Suprapubic skin (tissue), 4 donors: ENCODE data around the gene LYAR. TPM values are rescaled to one million over a fixed set of nuclear protein-coding genes. Genes with fewer than 3 reads are reported as not detected.

Experiments used
- DNase-seq, 2 donors: peaks; one replicate each; pipeline ENCODE4 v3.0.0-alpha.2; 2019; ENCODE audit warnings: low spot score in 2 of 2
- H3K27ac ChIP-seq: fragments of 200-600 bp; sonication (generic); one replicate; pipeline ENCODE4 v1.5.1; 2019
- H3K27me3 ChIP-seq: fragments of 200-600 bp; sonication (generic); one replicate; pipeline ENCODE4 v1.5.1; 2019
- H3K36me3 ChIP-seq: fragments of 200-600 bp; sonication (generic); one replicate; pipeline ENCODE4 v1.5.1; 2019
- H3K4me1 ChIP-seq: fragments of 200-600 bp; sonication (generic); one replicate; pipeline ENCODE4 v1.5.1; 2019
- H3K4me3 ChIP-seq: fragments of 200-600 bp; sonication (generic); one replicate; pipeline ENCODE4 v1.5.1; 2019; ENCODE audit warnings: mild to moderate bottlenecking
- H3K9me3 ChIP-seq: fragments of 200-600 bp; sonication (generic); one replicate; pipeline ENCODE4 v1.5.1; 2019
- EP300 ChIP-seq: sonication (generic); formaldehyde crosslinking; IDR thresholded peaks from one replicate; pipeline ENCODE4 v1.6.1; 2017; ENCODE audit warnings: antibody characterized with exemption
- POLR2A ChIP-seq, 2 donors: fragments of 450-650 bp; IDR thresholded peaks; one replicate each; pipeline ENCODE4 v1.6.1; 2017; ENCODE audit warnings: antibody characterized with exemption in 2 of 2, mild to moderate bottlenecking in 2 of 2, moderate library complexity in 2 of 2
- POLR2AphosphoS5 ChIP-seq, 3 donors: sonication (generic); formaldehyde crosslinking; IDR thresholded peaks; one replicate each; pipeline ENCODE4 v1.6.1; 2017; ENCODE audit warnings: antibody characterized with exemption in 3 of 3
- WGBS: methylation state at CpG from one replicate; pipeline ENCODE4 v1.1.5; 2018; 5-methylcytosine and 5-hydroxymethylcytosine counted together
- total RNA-seq, 4 donors: library from RNA; depleted of rRNA; stranded (reverse); fragments of >200 nt; gene quantifications; one replicate each; pipeline ENCODE4 v1.1.0, GENCODE V29; 2016
- TF ChIP-seq, protein P1 (sequence below), 2 donors: fragments of 200-600 bp in 1 of 2; fragments of 450-650 bp in 1 of 2; sonication (generic) in 1 of 2; IDR thresholded peaks; one replicate each; pipeline ENCODE4 v1.5.1; 2016 to 2019; ENCODE audit warnings: antibody characterized with exemption in 2 of 2, mild to moderate bottlenecking in 1 of 2, moderate library complexity in 1 of 2

Gene LYAR
- total RNA-seq, 4 donors from 2014 or later = 7.9 to 12.8 (median 10.7) TPM

DNA sequence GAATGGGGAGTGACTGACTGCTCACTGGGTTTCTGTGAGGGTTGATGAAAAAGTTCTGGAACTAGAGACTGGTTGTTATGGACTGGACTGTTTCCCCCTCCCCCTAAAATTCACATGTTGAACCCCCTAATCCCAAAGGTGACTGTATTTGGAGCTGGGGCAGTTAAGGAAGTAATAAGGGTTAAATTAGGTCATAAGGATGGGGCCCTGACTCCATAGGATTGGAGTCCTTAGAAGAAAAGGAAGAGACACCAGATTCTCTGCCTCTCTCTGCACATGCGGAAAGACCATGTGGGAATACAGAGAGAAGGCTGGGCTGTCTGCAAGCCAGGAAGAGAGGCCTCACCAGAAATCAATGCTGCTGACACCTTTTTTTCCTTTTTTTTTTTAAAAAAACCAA, 38.3 kb upstream of the LYAR start:
- H3K36me3 ChIP-seq = no peaks in the 10 kb centered on the region
- no peaks in the 10 kb centered on the region for H3K4me1 ChIP-seq
- no peak for DNase-seq
- no peaks in the 10 kb centered on the region for H3K9me3 ChIP-seq
- H3K27me3 ChIP-seq = no peaks in the 10 kb centered on the region
- WGBS = 90% methylated on average over 1 of the region's 1 CpG
- H3K27ac ChIP-seq = no peak overlapping the region
- no peak overlapping the region for H3K4me3 ChIP-seq
- no peak for TF ChIP-seq EP300

DNA sequence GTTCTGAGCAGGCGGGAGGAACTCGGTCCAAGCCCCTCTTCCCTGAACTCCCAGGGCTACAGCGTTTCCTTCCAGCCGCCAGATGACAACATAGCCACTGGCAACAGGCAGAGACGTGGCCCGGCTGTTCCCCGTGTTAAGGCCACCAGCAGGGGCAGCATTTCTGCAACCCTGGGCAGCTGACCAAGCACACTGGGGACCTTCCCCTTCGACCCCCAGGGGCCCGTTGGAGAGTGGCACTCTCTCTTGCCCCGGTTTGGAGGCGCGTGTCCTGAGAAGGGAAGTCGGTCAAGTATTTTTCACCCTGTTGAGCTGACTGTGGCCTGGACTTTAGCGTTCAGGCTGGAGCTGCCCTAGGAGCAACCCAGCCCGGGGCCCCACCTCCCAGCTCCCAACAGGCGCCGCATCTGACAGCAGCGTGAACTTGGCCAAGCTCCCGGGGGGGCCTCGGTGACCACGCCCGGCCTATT, 37.7 kb upstream of the LYAR start:
- TF ChIP-seq EP300 = no peak
- no peak for TF ChIP-seq POLR2A (IDR thresholded peaks at IDR 0.05)
- TF ChIP-seq POLR2AphosphoS5 (IDR thresholded peaks at IDR 0.05) = no peak
- TF ChIP-seq, protein P1, sequence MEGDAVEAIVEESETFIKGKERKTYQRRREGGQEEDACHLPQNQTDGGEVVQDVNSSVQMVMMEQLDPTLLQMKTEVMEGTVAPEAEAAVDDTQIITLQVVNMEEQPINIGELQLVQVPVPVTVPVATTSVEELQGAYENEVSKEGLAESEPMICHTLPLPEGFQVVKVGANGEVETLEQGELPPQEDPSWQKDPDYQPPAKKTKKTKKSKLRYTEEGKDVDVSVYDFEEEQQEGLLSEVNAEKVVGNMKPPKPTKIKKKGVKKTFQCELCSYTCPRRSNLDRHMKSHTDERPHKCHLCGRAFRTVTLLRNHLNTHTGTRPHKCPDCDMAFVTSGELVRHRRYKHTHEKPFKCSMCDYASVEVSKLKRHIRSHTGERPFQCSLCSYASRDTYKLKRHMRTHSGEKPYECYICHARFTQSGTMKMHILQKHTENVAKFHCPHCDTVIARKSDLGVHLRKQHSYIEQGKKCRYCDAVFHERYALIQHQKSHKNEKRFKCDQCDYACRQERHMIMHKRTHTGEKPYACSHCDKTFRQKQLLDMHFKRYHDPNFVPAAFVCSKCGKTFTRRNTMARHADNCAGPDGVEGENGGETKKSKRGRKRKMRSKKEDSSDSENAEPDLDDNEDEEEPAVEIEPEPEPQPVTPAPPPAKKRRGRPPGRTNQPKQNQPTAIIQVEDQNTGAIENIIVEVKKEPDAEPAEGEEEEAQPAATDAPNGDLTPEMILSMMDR (IDR thresholded peaks at IDR 0.05) = no peak
- DNase-seq = peak in 1 of 2 donors; percentile 75
- Histone ChIP-seq H3K27ac (no peak overlapping the region), H3K9me3 (no peaks in the 10 kb centered on the region), H3K4me1 (no peaks in the 10 kb centered on the region), H3K36me3 (no peaks in the 10 kb centered on the region), H3K27me3 (no peaks in the 10 kb centered on the region), H3K4me3 (no peak overlapping the region)
- WGBS = 49% methylated on average over 14 of the region's 22 CpGs

DNA sequence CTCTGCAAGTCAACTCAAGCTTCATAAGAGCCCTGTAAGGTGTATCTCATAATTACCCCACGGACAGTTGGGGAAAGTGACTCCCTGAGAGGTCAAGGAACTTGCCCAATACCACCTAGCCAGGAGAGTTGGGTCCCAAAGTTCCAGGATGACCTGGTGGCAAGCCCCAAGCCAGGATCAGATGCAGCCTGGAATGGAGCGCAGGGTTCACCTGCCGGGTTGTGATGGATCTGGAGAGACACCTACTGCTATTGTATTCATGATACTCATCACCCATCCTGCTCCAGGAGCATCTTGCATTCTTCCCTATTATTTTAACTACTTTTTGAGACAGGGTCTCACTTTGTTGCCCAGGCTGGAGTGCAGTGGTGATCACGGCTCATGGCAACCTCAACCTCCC, 36.2 kb upstream of the LYAR start:
- peak in 1 of 2 donors; percentile 50 for DNase-seq
- Histone ChIP-seq H3K27me3 (no peaks in the 10 kb centered on the region), H3K4me3 (no peak overlapping the region), H3K27ac (no peak overlapping the region), H3K4me1 (no peaks in the 10 kb centered on the region), H3K9me3 (no peaks in the 10 kb centered on the region), H3K36me3 (peaks cover 12% of the 10 kb centered on the region)
- no peak for TF ChIP-seq POLR2A (IDR thresholded peaks at IDR 0.05)
- TF ChIP-seq, protein P1 (IDR thresholded peaks at IDR 0.05) = no peak
- TF ChIP-seq EP300 = no peak
- TF ChIP-seq POLR2AphosphoS5 (IDR thresholded peaks at IDR 0.05) = no peak
- WGBS = 88% methylated on average over 4 of the region's 4 CpGs

- H3K27ac ChIP-seq = no peak overlapping the region
- H3K36me3 ChIP-seq = peaks cover 21% of the 10 kb centered on the region
- H3K4me3 ChIP-seq = no peak overlapping the region
- 93% methylated on average over 5 of the region's 5 CpGs for WGBS
- no peaks in the 10 kb centered on the region for H3K9me3 ChIP-seq
- TF ChIP-seq EP300 = no peak
- TF ChIP-seq POLR2A (IDR thresholded peaks at IDR 0.05) = no peak
- TF ChIP-seq, protein P1 (IDR thresholded peaks at IDR 0.05) = no peak
- no peak for TF ChIP-seq POLR2AphosphoS5 (IDR thresholded peaks at IDR 0.05)
- no peaks in the 10 kb centered on the region for H3K27me3 ChIP-seq
- no peaks in the 10 kb centered on the region for H3K4me1 ChIP-seq
- peak in 1 of 2 donors; percentile 18 for DNase-seq
Measured at GRCh38 chr4:4325321-4325720, 35.4 kb upstream of the LYAR start.

- Histone ChIP-seq H3K27me3 (no peaks in the 10 kb centered on the region), H3K4me1 (no peaks in the 10 kb centered on the region), H3K4me3 (no peak overlapping the region), H3K9me3 (no peaks in the 10 kb centered on the region), H3K27ac (no peak overlapping the region), H3K36me3 (peaks cover 30% of the 10 kb centered on the region)
- TF ChIP-seq, protein P1 (IDR thresholded peaks at IDR 0.05) = no peak
- no peak for TF ChIP-seq POLR2A (IDR thresholded peaks at IDR 0.05)
- no peak for TF ChIP-seq EP300
- TF ChIP-seq POLR2AphosphoS5 (IDR thresholded peaks at IDR 0.05) = no peak
- peak in 1 of 2 donors; percentile 44 for DNase-seq
- WGBS = 58% methylated on average over 10 of the region's 10 CpGs
Measured at GRCh38 chr4:4323705-4324534, 34.0 kb upstream of the LYAR start.
